ENCODE data around the gene KLF1. TPM values are rescaled to one million over a fixed set of nuclear protein-coding genes. Genes with fewer than 3 reads are reported as not detected.
"Not testable (repeated sequence)": the region's sequence is repeated elsewhere in the genome, so short reads cannot be mapped to it uniquely, and the experiment has no call there.

Gene KLF1
- total RNA-seq, 6 donors from 2014 or later = 0.17 to 0.89 (median 0.42) TPM; not detected in 2

DNA sequence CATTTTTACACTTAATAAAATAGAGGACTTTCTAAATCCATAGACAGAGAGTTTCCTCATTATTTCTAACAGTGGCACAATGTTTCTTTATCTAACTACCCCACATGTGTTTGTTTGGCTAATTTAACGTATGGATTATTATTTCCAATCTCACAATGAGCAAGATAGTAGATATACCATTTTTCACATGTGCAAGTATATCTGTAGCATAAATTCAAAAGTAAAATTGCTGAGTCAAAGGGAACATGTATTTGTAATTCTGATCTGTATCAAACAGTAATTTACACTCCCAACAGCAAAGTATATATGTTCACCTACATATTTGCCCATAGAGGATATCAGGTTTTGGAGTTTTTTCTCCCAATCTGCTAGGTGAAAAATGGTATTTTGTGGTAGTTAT is 30.3 kb downstream of the KLF1 start:
- no peak overlapping the region for H3K27ac ChIP-seq
- WGBS, 2 donors = 76 to 81% methylated on average over 1 of the region's 1 CpG
- no peak for ATAC-seq (ENCODE audit: low FRiP score in 2 of 2)

DNA sequence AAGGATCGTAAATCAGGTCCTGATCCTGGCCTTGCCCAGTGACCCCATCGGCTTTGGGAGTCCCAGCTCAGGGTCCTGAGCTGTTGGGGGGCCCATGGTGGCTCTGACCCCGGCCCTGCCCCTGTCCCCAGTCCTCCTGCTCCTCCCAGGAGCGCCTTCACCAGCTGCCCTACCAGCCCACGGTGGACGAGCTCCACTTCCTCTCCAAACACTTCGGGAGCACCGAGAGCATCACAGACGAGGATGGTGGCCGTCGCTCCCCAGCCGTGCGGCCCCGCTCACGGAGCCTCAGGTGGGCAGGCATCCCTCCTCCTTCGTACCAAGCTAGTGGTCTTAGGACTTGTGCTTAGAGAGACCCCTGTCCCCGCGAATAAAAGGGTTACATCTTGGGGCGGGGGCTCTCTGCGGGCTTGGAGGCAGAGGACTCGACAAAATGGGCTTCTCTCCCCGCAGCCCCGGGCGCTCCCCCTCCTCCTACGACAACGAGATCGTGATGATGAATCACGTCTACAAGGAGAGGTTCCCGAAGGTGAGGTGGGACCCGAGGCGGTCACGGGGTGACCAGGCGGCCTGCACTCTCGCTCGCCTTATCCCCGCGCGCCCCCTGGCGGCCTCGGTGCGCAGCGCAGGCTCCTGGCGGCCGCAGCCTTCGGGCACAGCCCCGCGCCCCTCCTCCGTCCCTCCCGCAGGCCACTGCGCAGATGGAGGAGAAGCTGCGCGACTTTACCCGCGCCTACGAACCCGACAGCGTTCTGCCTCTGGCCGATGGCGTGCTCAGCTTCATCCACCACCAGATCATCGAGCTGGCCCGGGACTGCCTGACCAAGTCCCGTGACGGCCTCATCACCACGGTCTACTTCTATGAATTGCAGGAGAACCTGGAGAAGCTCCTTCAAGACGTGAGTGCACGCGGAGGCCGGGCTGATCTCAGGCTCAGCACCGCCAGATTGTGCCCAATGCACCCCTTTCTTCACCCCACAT is 39.6 kb downstream of the KLF1 start:
- Histone ChIP-seq H3K27me3 (peaks cover 0 to 13% (median 2%) of the 10 kb centered on the region in 4 donors), H3K4me3 (peak overlapping the region in 2 of 4 donors; percentile 17 to 27), H3K27ac (no peak overlapping the region), H3K9me3 (no peaks in the 10 kb centered on the region), H3K4me1 (peaks cover 8 to 10% (median 9%) of the 10 kb centered on the region in 4 donors), H3K36me3 (no peaks in the 10 kb centered on the region)
- TF ChIP-seq POLR2AphosphoS5 (IDR thresholded peaks at IDR 0.05) = peak in 1 of 2 donors; percentile 47
- TF ChIP-seq EP300 (IDR thresholded peaks at IDR 0.05) = peak in 1 of 4 donors; percentile 90
- TF ChIP-seq POLR2A (IDR thresholded peaks at IDR 0.05) = no peak
- TF ChIP-seq, protein P1, sequence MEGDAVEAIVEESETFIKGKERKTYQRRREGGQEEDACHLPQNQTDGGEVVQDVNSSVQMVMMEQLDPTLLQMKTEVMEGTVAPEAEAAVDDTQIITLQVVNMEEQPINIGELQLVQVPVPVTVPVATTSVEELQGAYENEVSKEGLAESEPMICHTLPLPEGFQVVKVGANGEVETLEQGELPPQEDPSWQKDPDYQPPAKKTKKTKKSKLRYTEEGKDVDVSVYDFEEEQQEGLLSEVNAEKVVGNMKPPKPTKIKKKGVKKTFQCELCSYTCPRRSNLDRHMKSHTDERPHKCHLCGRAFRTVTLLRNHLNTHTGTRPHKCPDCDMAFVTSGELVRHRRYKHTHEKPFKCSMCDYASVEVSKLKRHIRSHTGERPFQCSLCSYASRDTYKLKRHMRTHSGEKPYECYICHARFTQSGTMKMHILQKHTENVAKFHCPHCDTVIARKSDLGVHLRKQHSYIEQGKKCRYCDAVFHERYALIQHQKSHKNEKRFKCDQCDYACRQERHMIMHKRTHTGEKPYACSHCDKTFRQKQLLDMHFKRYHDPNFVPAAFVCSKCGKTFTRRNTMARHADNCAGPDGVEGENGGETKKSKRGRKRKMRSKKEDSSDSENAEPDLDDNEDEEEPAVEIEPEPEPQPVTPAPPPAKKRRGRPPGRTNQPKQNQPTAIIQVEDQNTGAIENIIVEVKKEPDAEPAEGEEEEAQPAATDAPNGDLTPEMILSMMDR (IDR thresholded peaks at IDR 0.05) = peak; percentile 99 to 100 (median 100)
- ATAC-seq (ENCODE audit: low FRiP score in 2 of 2) = peak; percentile 96 to 98
- 12 to 16% methylated on average over 19 to 36 of the region's 69 CpGs for WGBS, 2 donors
- DNase-seq = peak; percentile 91 to 99

More for the DNA sequence above, 30.3 kb downstream of the KLF1 start:
- Histone ChIP-seq H3K9me3 (peaks cover 0 to 4% (median 0%) of the 10 kb centered on the region in 4 donors), H3K27me3 (no peaks in the 10 kb centered on the region), H3K36me3 (no peaks in the 10 kb centered on the region), H3K4me3 (no peak overlapping the region), H3K4me1 (no peaks in the 10 kb centered on the region)
- no peak for DNase-seq
- TF ChIP-seq EP300 (IDR thresholded peaks at IDR 0.05) = no peak
- no peak for TF ChIP-seq POLR2AphosphoS5 (IDR thresholded peaks at IDR 0.05)
- no peak for TF ChIP-seq POLR2A (IDR thresholded peaks at IDR 0.05)
- TF ChIP-seq, protein P1 (IDR thresholded peaks at IDR 0.05) = no peak

DNA sequence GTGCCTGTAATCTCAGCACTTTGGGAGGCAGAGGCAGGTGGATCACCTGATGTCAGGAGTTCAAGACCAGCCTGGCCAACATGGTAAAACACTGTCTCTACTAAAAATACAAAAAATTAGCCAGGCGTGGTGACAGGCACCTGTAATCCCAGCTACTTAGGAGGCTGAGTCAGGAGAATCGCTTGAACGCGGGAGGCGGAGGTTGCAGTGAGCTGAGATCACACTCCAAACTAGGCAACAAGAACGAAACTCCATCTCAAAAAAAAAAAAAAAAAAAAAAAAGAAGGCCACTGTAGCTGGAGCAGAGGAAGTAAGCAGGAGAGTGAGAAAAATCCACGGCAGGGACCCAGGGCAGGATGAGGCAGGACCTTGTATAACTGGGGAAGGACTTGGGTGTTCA is 40.4 kb downstream of the KLF1 start:
- H3K27ac ChIP-seq; DNase-seq; H3K4me1 ChIP-seq; H3K4me3 ChIP-seq; ATAC-seq (ENCODE audit: low FRiP score in 2 of 2); H3K9me3 ChIP-seq; H3K36me3 ChIP-seq: not testable (repeated sequence)
- WGBS, 2 donors = 75 to 83% methylated on average over 7 of the region's 7 CpGs
- H3K27me3 ChIP-seq = peaks cover 0 to 16% (median 3%) of the 10 kb centered on the region in 4 donors

DNA sequence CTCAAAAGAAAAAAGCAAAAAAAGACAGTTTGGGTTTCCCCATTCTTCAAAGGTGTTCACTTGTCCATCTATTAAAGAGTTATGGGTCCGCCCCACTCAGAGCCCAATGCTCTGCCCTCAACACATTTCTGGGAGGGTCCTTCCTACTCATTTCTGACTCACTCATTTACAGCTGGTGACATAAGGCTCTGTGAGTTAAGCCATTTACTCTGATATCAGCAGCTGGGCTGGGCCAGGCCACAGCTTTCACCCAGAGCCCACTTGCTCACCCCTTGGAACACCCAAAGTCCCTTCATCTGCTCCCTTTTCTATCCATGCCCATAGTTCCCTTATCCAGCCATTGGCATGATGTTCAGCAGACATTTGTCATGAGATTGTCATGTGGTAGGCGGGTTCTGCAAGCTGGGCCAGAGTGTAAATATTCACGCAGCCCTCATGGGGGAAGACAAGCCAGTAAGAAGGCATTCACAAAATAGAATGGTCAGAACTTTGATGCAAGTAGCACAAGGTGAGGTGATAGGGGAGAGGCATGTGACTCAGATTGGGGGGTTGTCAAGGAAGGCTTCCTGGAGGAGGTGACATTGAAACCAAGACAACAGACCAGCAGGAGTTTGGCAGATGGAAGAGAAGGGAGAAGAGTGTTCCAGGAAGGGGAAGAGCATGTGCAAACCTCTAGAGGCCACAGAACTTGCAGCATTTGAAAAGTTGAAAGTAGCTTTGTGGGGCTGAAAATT is 42.8 kb downstream of the KLF1 start:
- Histone ChIP-seq H3K27ac (no peak overlapping the region), H3K4me3 (no peak overlapping the region), H3K27me3 (peaks cover 0 to 38% (median 18%) of the 10 kb centered on the region in 4 donors), H3K4me1 (peaks cover 12 to 22% (median 18%) of the 10 kb centered on the region in 4 donors), H3K36me3 (no peaks in the 10 kb centered on the region), H3K9me3 (no peaks in the 10 kb centered on the region)
- DNase-seq = no peak
- ATAC-seq (ENCODE audit: low FRiP score in 2 of 2) = no peak
- no peak for TF ChIP-seq POLR2A (IDR thresholded peaks at IDR 0.05)
- no peak for TF ChIP-seq POLR2AphosphoS5 (IDR thresholded peaks at IDR 0.05)
- TF ChIP-seq, protein P1 (IDR thresholded peaks at IDR 0.05) = no peak
- no peak for TF ChIP-seq EP300 (IDR thresholded peaks at IDR 0.05)
- 82 to 89% methylated on average over 3 of the region's 3 CpGs for WGBS, 2 donors

DNA sequence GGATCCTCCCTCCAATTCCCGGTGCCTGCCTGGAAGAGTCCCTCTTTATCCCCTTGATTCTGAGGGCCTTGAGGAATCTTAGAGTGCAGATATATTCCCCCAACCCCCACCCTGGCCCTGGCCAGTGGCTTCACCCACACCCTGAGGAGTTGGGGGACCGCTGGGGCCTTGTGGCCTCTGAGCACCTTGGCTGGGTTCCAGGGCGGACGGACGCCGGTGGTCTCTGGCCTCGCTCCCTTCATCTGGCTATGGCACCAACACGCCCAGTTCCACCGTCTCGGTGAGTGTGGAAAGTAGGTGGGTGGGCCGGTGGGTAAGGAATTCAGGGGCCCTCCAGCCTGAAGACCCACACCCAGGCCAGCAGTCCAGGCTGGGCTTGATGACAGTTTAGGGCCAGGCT is 43.7 kb downstream of the KLF1 start:
- DNase-seq = no peak
- H3K27me3 ChIP-seq = peaks cover 0 to 46% (median 22%) of the 10 kb centered on the region in 4 donors
- no peak for TF ChIP-seq POLR2AphosphoS5 (IDR thresholded peaks at IDR 0.05)
- TF ChIP-seq, protein P1 (IDR thresholded peaks at IDR 0.05) = no peak
- no peak for TF ChIP-seq POLR2A (IDR thresholded peaks at IDR 0.05)
- TF ChIP-seq EP300 (IDR thresholded peaks at IDR 0.05) = no peak
- 89% methylated on average over 10 to 11 of the region's 11 CpGs for WGBS, 2 donors
- no peak overlapping the region for H3K27ac ChIP-seq
- ATAC-seq (ENCODE audit: low FRiP score in 2 of 2) = no peak
- H3K9me3 ChIP-seq = no peaks in the 10 kb centered on the region
- H3K4me1 ChIP-seq = peaks cover 20 to 30% (median 24%) of the 10 kb centered on the region in 4 donors
- H3K36me3 ChIP-seq = no peaks in the 10 kb centered on the region
- no peak overlapping the region for H3K4me3 ChIP-seq

Data from upper lobe of left lung (tissue), 6 donors.